Gastrocnemius medialis (tissue), 4 donors: Measurements from ENCODE around the gene ZSWIM1. TPM values are rescaled to one million over a fixed set of nuclear protein-coding genes. Genes with fewer than 3 reads are reported as not detected.

Source experiments
- ATAC-seq, 2 donors: fragments of 150-250 bp; one replicate each; pipeline ENCODE4 v1.9.1; 2016
- DNase-seq, 2 donors: peaks; one replicate each; pipeline ENCODE4 v3.0.0-alpha.2; 2019
- H3K27ac ChIP-seq, 4 donors: fragments of 200-600 bp; sonication (generic); 1 replicate in 1 of 4; 2 replicates in 3 of 4; pipeline ENCODE4 v1.5.1; 2016 to 2018; ENCODE audit warnings: mild to moderate bottlenecking in 2 of 4, moderate library complexity in 1 of 4
- H3K27me3 ChIP-seq, 3 donors: fragments of 200-600 bp; sonication (generic) in 2 of 3; 1 replicate in 1 of 3; 2 replicates in 2 of 3; pipeline versions ENCODE4 v1.5.1 to v1.6.0; 2016 to 2019; ENCODE audit warnings: mild to moderate bottlenecking in 1 of 3, moderate library complexity in 1 of 3
- H3K36me3 ChIP-seq, 2 donors: fragments of 200-600 bp; sonication (generic) in 1 of 2; one replicate each; pipeline ENCODE4 v1.5.1; 2017 to 2018
- H3K4me1 ChIP-seq, 2 donors: fragments of 200-600 bp; sonication (generic) in 1 of 2; one replicate each; pipeline ENCODE4 v1.5.1; 2016 to 2017; ENCODE audit warnings: mild to moderate bottlenecking in 2 of 2
- H3K4me3 ChIP-seq, 4 donors: fragments of 200-600 bp; sonication (generic) in 3 of 4; 1 replicate in 1 of 4; 2 replicates in 3 of 4; pipeline ENCODE4 v1.5.1; 2016 to 2019; ENCODE audit warnings: mild to moderate bottlenecking in 2 of 4
- H3K9me3 ChIP-seq, 3 donors: fragments of 200-600 bp; sonication (generic) in 2 of 3; 1 replicate in 1 of 3; 2 replicates in 2 of 3; pipeline ENCODE4 v1.5.1; 2016 to 2019
- POLR2A ChIP-seq, 2 donors: fragments of 450-650 bp; IDR thresholded peaks; one replicate each; pipeline ENCODE4 v1.6.1; 2017; ENCODE audit warnings: antibody characterized with exemption in 2 of 2, mild to moderate bottlenecking in 2 of 2, moderate library complexity in 2 of 2
- in situ Hi-C, 4 donors: fragments of 200-750 bp; cut with MboI; loops; one replicate each; pipeline versions ENCODE4 v1.15.0 to v1.8.0; 2017; ENCODE audit warnings: low sequenced_read_pairs in 4 of 4
- intact Hi-C: fragments of 100-400 bp; cut with DNase I; formaldehyde crosslinking; loops from one replicate; pipeline ENCODE4 v1.15.1; 2023; ENCODE audit warnings: low total_unique reads
- total RNA-seq, 4 donors: library from RNA; depleted of rRNA; stranded (reverse); fragments of >200 nt; gene quantifications; one replicate each; pipeline versions ENCODE4 v1.1.0 to v1.2.3, GENCODE V29; 2016
- TF ChIP-seq, protein P1 (sequence below), 5 experiments: fragments of 450-650 bp in 3 of 5; fragments of 200-600 bp in 2 of 5; sonication (generic) in 2 of 5; IDR thresholded peaks in 4 of 5; conservative IDR thresholded peaks in 1 of 5; 1 replicate in 4 of 5; 2 replicates in 1 of 5; pipeline ENCODE4 v1.5.1; 2016 to 2019; ENCODE audit warnings: antibody characterized with exemption in 5 of 5, mild to moderate bottlenecking in 3 of 5, moderate library complexity in 3 of 5

Gene ZSWIM1
- total RNA-seq, 4 donors from 2014 or later: 5.7 to 8.5 (median 6.9) TPM

GRCh38 chr20:45887346-45887715 is 6.3 kb downstream of the ZSWIM1 start, which contains the start of gene SPATA25:
Gene SPATA25, minus strand, starts transcription at chr20:45887622. Its CDS starts 32 bp downstream, at chr20:45887590.
- H3K36me3 ChIP-seq: peaks cover 0 to 26% of the 10 kb centered on the region in 2 donors
- H3K27ac ChIP-seq: peak within 1 kb of the TSS in 1 of 4 donors; percentile 98
- no peaks in the 10 kb centered on the region for H3K9me3 ChIP-seq
- TF ChIP-seq POLR2A (IDR thresholded peaks at IDR 0.05): no peak
- TF ChIP-seq, protein P1, sequence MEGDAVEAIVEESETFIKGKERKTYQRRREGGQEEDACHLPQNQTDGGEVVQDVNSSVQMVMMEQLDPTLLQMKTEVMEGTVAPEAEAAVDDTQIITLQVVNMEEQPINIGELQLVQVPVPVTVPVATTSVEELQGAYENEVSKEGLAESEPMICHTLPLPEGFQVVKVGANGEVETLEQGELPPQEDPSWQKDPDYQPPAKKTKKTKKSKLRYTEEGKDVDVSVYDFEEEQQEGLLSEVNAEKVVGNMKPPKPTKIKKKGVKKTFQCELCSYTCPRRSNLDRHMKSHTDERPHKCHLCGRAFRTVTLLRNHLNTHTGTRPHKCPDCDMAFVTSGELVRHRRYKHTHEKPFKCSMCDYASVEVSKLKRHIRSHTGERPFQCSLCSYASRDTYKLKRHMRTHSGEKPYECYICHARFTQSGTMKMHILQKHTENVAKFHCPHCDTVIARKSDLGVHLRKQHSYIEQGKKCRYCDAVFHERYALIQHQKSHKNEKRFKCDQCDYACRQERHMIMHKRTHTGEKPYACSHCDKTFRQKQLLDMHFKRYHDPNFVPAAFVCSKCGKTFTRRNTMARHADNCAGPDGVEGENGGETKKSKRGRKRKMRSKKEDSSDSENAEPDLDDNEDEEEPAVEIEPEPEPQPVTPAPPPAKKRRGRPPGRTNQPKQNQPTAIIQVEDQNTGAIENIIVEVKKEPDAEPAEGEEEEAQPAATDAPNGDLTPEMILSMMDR (IDR thresholded peaks at IDR 0.05 in 4 of 5, conservative IDR thresholded peaks at IDR 0.05 in 1 of 5): no peak
- no peak for DNase-seq
- in situ Hi-C loops: loop anchor here in 1 of 4 donors (10.0 kb wide), 1 partner anchor 93 kb away; the partner anchor contains the start of genes DNTTIP1 and WFDC3
- no peaks in the 10 kb centered on the region for H3K27me3 ChIP-seq
- H3K4me1 ChIP-seq: peaks cover 18 to 25% of the 10 kb centered on the region in 2 donors
- ATAC-seq: no peak
- no peak within 1 kb of the TSS for H3K4me3 ChIP-seq
- intact Hi-C loops: no loop called here

DNA sequence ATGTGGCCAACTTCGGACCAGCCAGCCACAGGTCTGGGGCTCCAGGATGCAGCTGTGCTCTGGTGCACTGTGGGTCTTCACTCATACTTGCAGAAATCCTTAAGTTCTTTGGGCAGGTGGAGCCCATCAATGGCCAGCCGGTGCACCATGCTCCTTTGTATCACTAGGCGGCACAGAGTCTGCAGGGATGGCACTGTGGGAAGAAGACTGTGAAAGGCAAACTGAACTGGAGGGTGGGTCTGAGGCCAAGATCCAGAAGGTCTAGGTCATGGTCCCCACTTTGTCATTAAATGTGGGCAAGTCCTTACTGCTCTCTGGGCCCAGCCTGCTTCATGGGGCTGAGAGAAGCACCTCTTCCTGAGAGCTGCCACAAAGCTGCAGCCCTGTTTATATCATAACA is 7.7 kb downstream of the ZSWIM1 start:
- no peak for ATAC-seq
- TF ChIP-seq, protein P1 (IDR thresholded peaks at IDR 0.05 in 4 of 5, conservative IDR thresholded peaks at IDR 0.05 in 1 of 5): no peak
- no peak for TF ChIP-seq POLR2A (IDR thresholded peaks at IDR 0.05)
- intact Hi-C loops (no loop called here), in situ Hi-C loops (loop anchor here in 1 of 4 donors (10.0 kb wide), 1 partner anchor 94 kb away; the partner anchor contains the start of genes DNTTIP1 and WFDC3)
- no peaks in the 10 kb centered on the region for H3K27me3 ChIP-seq
- H3K4me3 ChIP-seq: no peak overlapping the region
- peak overlapping the region in 1 of 4 donors; percentile 98 for H3K27ac ChIP-seq
- H3K4me1 ChIP-seq: peaks cover 22 to 26% of the 10 kb centered on the region in 2 donors
- peaks cover 0 to 28% of the 10 kb centered on the region in 2 donors for H3K36me3 ChIP-seq
- H3K9me3 ChIP-seq: no peaks in the 10 kb centered on the region
- no peak for DNase-seq

GRCh38 chr20:45890077-45890984 is 9.3 kb downstream of the ZSWIM1 start:
- peak overlapping the region; percentile 76 to 96 (median 88) for H3K4me3 ChIP-seq
- intact Hi-C loops (loop anchor here (1.0 to 2.0 kb wide), 3 partner anchors 44 to 91 kb away; partner anchors contain the start of gene PCIF1), in situ Hi-C loops (no loop called here)
- peaks cover 22 to 26% of the 10 kb centered on the region in 2 donors for H3K4me1 ChIP-seq
- H3K27me3 ChIP-seq: no peaks in the 10 kb centered on the region
- peak; percentile 56 to 77 for DNase-seq
- TF ChIP-seq POLR2A (IDR thresholded peaks at IDR 0.05): peak in 1 of 2 donors; percentile 19
- TF ChIP-seq, protein P1 (IDR thresholded peaks at IDR 0.05 in 4 of 5, conservative IDR thresholded peaks at IDR 0.05 in 1 of 5): peak; percentile 34 to 72 (median 56)
- peak; percentile 65 to 68 for ATAC-seq
- H3K9me3 ChIP-seq: no peaks in the 10 kb centered on the region
- H3K36me3 ChIP-seq: peaks cover 0 to 42% of the 10 kb centered on the region in 2 donors
- peak overlapping the region; percentile 87 to 98 (median 96) for H3K27ac ChIP-seq

GRCh38 chr20:45890985-45891983 is 10.3 kb downstream of the ZSWIM1 start, which contains the start of the genes CTSA and NEURL2:
Gene CTSA, plus strand, starts transcription at chr20:45891335. Its CDS starts 234 bp downstream, at chr20:45891569.
Gene NEURL2, minus strand, starts transcription at chr20:45891208. Its CDS starts 217 bp downstream, at chr20:45890991.
- H3K27me3 ChIP-seq: no peaks in the 10 kb centered on the region
- peak; percentile 48 to 59 for TF ChIP-seq POLR2A (IDR thresholded peaks at IDR 0.05)
- TF ChIP-seq, protein P1 (IDR thresholded peaks at IDR 0.05 in 4 of 5, conservative IDR thresholded peaks at IDR 0.05 in 1 of 5): peak in 3 of 5 experiments; percentile 16 to 27 (median 17)
- intact Hi-C loops: loop anchor here (1.0 to 2.0 kb wide), 4 partner anchors 44 to 92 kb away; partner anchors contain the start of gene PCIF1
- peak within 1 kb of the TSS; percentile 87 to 98 (median 96) for H3K27ac ChIP-seq
- H3K9me3 ChIP-seq: no peaks in the 10 kb centered on the region
- ATAC-seq (peak; percentile 89 to 91), DNase-seq (peak; percentile 90 to 93)
- peaks cover 22 to 26% of the 10 kb centered on the region in 2 donors for H3K4me1 ChIP-seq
- H3K4me3 ChIP-seq: peak within 1 kb of the TSS; percentile 76 to 96 (median 88)
- H3K36me3 ChIP-seq: peaks cover 0 to 51% of the 10 kb centered on the region in 2 donors
- in situ Hi-C loops: no loop called here
